Measurements from ENCODE around the gene ANO8.
"Not testable (repeated sequence)": the region's sequence is repeated elsewhere in the genome, so short reads cannot be mapped to it uniquely, and the experiment has no call there.

The ANO8 gene

GRCh38 chr19:17334414-17335409, at the start of gene ANO8:
TSS of gene ANO8 (minus strand) at chr19:17334855. CDS start at chr19:17334670, 185 bp downstream.
- DNase-seq, result peak; percentile 92

DNA sequence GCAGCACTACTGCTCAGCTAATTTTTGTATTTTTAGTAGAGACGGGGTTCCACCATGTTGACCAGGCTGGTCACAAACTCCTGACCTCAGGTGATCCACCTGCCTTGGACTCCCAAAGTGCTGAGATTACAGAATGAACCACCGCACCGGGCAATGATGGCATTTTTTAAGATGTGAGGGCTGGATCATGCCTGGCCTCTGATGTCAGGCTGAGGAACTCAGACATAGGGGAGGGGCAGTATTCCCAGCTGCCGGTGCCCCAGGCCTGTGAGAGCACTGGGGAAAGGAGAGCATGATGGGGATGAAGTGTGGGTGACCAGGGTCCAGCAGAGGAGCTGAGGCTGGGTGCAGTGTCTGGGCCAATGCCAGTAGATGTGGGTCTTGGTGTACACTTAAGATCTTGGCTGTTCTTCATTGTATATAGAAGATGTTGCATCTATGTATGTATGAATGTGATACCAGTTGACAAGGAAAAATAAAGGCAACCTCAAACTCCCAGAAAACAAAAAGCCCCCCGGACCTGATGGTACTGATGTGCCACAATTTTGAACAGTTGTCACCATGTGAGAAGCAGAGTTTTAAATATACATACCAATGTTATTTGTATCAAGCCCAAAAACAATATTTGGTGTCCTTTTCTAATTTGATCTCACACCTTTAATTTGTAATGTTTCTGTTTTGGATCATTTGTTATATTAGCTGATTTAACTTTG, 45.9 kb upstream of the ANO8 start:
- DNase-seq, result no peak

- DNase-seq, result no peak
These were observed 44.6 kb upstream of the ANO8 start for GRCh38 chr19:17379221-17379631.

DNA sequence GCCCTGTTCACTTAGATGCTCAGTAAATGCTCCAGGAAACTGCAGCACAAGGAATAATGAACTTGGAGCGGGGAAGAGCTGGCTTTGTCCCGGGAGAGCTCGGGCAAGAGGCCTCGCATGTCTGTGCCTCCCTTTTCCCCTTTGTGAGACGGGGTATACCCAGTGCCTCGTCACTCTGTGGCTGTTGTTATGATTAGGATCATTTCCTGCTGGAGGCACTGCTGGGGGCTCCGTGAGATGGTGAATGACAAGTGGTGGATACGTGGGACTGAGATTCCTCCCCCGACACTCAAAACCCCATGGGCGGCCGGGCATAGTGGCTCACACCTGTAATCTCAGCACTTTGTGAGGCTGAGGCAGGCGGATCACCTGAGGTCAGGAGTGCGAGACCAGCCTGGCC, 43.6 kb upstream of the ANO8 start:
- DNase-seq, result no peak

DNA sequence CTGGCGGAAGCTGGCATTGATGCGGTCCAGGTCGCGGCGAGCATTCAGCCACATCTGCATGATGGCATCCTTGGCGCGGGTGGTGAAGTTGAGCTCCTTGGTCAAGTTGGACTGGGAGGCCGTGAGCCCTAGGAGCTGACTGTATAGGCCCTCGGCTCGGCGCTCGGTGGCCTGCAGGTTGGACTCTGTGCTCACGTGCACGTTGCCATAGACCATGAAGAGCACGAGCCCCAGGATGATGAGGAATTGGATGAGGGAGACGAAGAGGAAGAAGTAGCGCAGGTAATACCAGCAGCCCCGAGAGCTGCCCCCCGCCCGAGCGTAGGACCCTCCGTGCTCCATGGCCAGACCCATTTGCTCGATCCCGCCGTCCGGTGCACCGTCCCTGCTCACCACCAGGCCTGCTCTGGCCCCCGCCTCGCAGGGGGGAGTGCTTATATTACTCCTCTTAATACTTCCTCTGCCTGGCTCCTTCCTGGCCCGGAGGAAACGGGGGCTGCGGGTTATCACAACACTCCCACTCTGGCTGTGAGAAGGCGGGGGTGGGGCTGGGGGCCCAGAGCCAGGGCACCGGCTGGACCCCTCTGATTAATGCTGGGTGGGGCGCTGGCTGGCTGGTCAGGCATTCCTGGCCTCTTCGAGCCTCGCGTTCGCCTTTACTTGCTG, 42.4 kb upstream of the ANO8 start, which contains the start of gene PLVAP:
TSS of gene PLVAP (minus strand) at position 408 of the 666 bp plus-strand sequence. CDS start at position 354, 54 bp downstream.
- DNase-seq, result no peak

DNA sequence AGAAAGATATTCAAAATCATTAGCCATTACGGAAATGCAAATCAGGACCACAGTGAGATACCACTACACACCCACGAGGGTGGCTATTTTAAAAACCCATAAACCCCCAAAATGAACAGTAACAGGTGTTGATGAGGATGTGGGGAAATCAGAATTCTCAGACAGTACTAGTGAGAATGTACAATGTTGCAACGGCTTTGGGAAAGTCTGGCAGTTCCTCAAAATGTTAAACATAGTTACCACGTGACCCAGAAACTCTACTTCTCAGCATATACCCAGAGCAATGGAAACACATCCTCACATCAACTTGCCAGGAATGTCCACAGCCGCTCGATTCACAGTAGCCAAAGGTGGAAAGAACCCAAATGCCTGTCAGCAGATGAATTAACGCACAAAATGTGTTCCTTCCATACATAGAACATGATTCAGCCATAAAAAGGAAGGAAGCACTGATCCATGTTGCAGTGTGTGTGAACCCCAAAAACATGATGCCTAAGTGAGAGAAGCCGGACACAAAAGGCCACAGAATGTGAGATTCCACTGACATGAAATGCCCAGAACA, 35.5 kb upstream of the ANO8 start:
- DNase-seq, result no peak

- DNase-seq, result no peak
These were observed 30.7 kb upstream of the ANO8 start for GRCh38 chr19:17365361-17365760.

GRCh38 chr19:17363852-17364605, 29.4 kb upstream of the ANO8 start:
- not testable (repeated sequence) for DNase-seq

- DNase-seq, result no peak
These were observed 25.5 kb upstream of the ANO8 start for GRCh38 chr19:17359905-17360800.

GRCh38 chr19:17358395-17358794, 23.7 kb upstream of the ANO8 start:
- DNase-seq, result no peak

GRCh38 chr19:17357724-17358123, 23.1 kb upstream of the ANO8 start:
- peak; percentile 63 for DNase-seq

DNA sequence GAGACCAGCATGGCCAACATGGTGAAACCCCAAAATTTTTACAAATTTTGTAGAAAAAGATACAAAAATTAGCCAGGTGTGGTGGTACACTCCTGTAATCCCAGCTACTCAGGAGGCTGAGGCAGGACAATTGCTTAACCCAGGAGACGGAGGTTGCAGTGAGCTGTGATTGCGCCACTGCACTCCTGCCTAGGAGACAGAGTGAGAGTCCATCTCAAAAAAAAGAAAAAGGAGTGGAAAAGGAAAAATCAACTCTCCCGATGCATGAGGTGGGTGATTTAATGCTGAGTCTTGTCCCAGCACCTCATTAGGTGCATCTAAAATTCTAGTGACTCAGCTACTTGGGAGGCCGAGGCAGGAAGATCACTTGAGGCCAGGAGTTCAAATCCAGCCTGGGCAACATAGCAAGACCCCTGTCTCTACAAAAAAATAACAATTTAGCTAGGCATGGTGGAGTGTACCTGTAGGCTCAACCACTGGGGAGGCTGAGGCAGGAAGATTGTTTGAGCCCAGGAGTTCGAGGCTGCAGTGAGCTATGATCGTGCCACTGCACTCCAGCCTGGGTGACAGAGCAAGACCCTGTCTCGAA, 22.5 kb upstream of the ANO8 start:
- no peak for DNase-seq

- no peak for DNase-seq
These were observed 18.7 kb upstream of the ANO8 start for GRCh38 chr19:17353386-17353785.

DNA sequence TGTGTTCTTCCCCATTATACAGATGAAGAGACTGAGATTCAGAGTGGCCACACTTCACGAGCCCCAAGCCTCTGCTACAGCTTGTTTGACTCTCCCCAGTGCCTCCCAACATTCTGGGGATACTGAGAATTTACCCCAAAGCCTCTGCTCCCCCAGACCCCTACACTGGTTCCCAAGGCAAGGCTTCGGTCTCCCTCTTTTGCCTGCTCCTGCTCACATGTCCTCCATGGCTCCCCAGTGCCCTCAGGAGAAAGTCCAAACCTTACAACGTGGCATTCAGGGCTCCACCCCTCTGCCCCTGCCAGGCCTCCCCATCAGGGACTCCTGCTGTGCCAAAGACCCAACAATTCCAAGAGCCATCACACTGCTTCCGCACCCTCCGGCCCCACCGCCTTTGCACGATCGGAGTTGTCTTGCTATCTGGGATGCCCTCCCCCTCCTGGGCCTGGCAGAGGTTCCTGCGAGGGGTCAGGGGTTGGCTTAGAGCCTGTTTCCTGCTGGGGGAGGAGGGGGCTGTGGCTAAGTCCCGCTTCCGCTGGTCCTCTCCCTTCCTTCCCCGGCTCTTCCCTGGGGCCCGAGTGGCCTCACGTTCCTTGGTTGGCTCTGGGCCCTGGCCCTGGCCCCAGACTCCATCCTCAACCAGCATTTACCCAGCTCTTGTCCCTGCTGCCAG, 18.1 kb upstream of the ANO8 start:
- DNase-seq, result no peak

DNA sequence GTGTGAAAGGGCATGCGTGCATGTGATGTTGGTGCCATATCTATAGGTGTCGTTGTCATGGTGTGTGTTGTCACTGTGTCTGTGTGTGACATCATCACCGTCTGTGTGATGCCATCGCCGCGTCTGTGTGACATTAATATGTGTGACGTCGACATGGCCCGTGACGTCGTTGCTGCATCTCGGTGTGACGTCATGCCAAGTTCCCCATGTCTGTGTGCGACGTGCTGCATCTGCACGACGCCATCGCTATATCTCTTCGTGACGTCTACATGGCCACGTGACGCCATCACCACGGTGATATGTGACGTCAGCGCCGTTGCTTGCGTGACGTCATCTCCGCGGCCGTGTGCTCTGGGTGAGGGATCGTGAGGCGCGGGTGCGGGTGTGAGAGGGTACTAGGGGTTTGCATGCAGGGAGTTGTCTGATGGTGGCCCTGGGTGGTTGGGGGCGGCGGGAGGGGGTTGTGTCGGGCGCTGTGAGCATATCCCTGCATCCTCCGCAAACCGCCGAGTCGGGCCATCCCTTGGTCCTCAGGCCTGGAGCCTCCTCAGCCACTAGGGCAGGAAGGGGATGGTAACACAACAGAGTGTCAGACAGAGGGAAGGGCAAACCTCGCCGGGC, 17.3 kb upstream of the ANO8 start:
- no peak for DNase-seq

GRCh38 chr19:17348700-17349099, 14.0 kb upstream of the ANO8 start:
- peak; percentile 53 for DNase-seq

DNA sequence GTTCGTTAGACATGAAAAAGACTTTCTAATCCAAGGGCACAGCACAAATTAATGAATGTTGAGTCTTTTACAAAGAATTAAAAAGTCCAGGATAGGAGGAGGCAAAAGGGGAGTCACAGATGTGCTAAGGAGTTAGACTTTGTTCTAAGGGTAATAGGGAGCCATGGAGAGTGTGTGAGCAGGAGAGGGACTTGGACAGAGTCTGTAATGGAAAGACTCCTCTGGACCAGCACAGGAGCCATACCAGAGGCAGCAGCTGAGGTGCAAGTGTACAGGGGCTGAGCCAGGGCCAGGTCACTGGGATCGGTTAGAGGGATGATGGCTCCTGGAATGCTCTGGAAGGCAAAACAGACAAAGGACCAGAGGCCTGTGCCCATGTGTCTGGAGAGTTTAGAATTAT, 13.2 kb upstream of the ANO8 start:
- DNase-seq, result no peak

GRCh38 chr19:17347361-17347760, 12.7 kb upstream of the ANO8 start:
- DNase-seq, result no peak

- DNase-seq, result peak; percentile 42
These were observed 11.5 kb upstream of the ANO8 start for GRCh38 chr19:17346109-17346671.
